Nephron progenitor cell (in vitro differentiated cells): Measurements from ENCODE around the gene C2orf42.
"Not testable (repeated sequence)": the region's sequence is repeated elsewhere in the genome, so short reads cannot be mapped to it uniquely, and the experiment has no call there.

Experiments
- DNase-seq: peaks from one replicate; pipeline ENCODE4 v3.0.0; 2021
- H3K27ac Mint-ChIP-seq: 2 replicates; pipeline ENCODE4 v1.8.0; 2021; ENCODE audit warnings: mild to moderate bottlenecking, moderate library complexity, mixed read lengths
- H3K27me3 Mint-ChIP-seq: 2 replicates; pipeline ENCODE4 v1.8.0; 2021; ENCODE audit warnings: mild to moderate bottlenecking, low read depth, mixed read lengths; ENCODE audit not compliant: poor library complexity
- H3K36me3 Mint-ChIP-seq: 2 replicates; pipeline ENCODE4 v1.8.0; 2021; ENCODE audit warnings: low read depth, mixed read lengths
- H3K4me1 Mint-ChIP-seq: 2 replicates; pipeline ENCODE4 v1.8.0; 2021; ENCODE audit warnings: mixed read lengths
- H3K4me3 Mint-ChIP-seq: 2 replicates; pipeline ENCODE4 v1.8.0; 2021; ENCODE audit warnings: mild to moderate bottlenecking, moderate library complexity, mixed read lengths
- H3K9me3 Mint-ChIP-seq: 2 replicates; pipeline ENCODE4 v1.8.0; 2021; ENCODE audit warnings: mild to moderate bottlenecking, moderate library complexity, mixed read lengths
- CTCF ChIP-seq: fragments of 200-600 bp; sonication (generic); IDR thresholded peaks from 2 replicates; pipeline ENCODE4 v1.5.0; 2021; ENCODE audit warnings: antibody characterized with exemption

C2orf42 gene

GRCh38 chr2:70132244-70133126, 58.3 kb downstream of the C2orf42 start:
- TF ChIP-seq CTCF = no peak
- Mint-ChIP-seq H3K27ac (peak overlapping the region; percentile 99), H3K36me3 (no peaks in the 10 kb centered on the region), H3K27me3 (no peaks in the 10 kb centered on the region), H3K4me3 (peak overlapping the region; percentile 14), H3K9me3 (peaks cover 5% of the 10 kb centered on the region), H3K4me1 (peaks cover 77% of the 10 kb centered on the region)
- no peak for DNase-seq

- not testable (repeated sequence) for H3K9me3 Mint-ChIP-seq, DNase-seq, H3K27me3 Mint-ChIP-seq, H3K36me3 Mint-ChIP-seq
- Mint-ChIP-seq H3K4me3 (peak overlapping the region; percentile 17), H3K27ac (peak overlapping the region; percentile 86), H3K4me1 (peaks cover 70% of the 10 kb centered on the region)
These were observed 59.3 kb downstream of the C2orf42 start for GRCh38 chr2:70131344-70132143.

GRCh38 chr2:70128005-70128404, 62.8 kb downstream of the C2orf42 start:
- H3K36me3 Mint-ChIP-seq = no peaks in the 10 kb centered on the region
- no peak for DNase-seq
- TF ChIP-seq CTCF = no peak
- H3K27ac Mint-ChIP-seq = no peak overlapping the region
- H3K4me1 Mint-ChIP-seq = peaks cover 74% of the 10 kb centered on the region
- no peak overlapping the region for H3K4me3 Mint-ChIP-seq
- H3K27me3 Mint-ChIP-seq = no peaks in the 10 kb centered on the region
- H3K9me3 Mint-ChIP-seq = peaks cover 5% of the 10 kb centered on the region

- peaks cover 5% of the 10 kb centered on the region for H3K9me3 Mint-ChIP-seq
- peak overlapping the region; percentile 89 for H3K4me3 Mint-ChIP-seq
- H3K4me1 Mint-ChIP-seq = peaks cover 74% of the 10 kb centered on the region
- H3K27me3 Mint-ChIP-seq = no peaks in the 10 kb centered on the region
- no peak for DNase-seq
- TF ChIP-seq CTCF = no peak
- no peaks in the 10 kb centered on the region for H3K36me3 Mint-ChIP-seq
- peak overlapping the region; percentile 100 for H3K27ac Mint-ChIP-seq
These were observed 64.4 kb downstream of the C2orf42 start for GRCh38 chr2:70126413-70126812.

DNA sequence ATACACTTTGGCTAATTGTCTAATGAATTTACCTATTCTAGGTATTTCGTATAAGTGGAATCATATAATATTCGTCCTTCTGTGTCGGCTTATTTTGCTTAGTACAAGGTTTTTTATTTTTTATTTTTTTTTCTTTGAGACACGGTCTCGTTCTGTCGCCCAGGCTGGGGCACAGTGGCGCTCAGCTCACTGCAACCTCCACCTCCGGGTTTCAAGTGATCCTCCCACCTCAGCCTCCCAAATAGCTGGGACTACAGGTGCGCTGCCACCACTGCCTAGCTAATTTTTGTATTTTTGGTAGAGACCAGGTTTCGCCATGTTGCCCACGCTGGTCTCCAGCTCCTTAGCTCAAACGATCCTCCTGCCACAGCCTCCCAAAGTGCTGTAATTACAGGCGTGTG, 65.3 kb downstream of the C2orf42 start:
- H3K36me3 Mint-ChIP-seq = no peaks in the 10 kb centered on the region
- no peak for DNase-seq
- no peaks in the 10 kb centered on the region for H3K27me3 Mint-ChIP-seq
- no peak for TF ChIP-seq CTCF
- H3K27ac Mint-ChIP-seq = peak overlapping the region; percentile 100
- H3K4me3 Mint-ChIP-seq = peak overlapping the region; percentile 89
- peaks cover 78% of the 10 kb centered on the region for H3K4me1 Mint-ChIP-seq
- H3K9me3 Mint-ChIP-seq = peaks cover 5% of the 10 kb centered on the region

DNA sequence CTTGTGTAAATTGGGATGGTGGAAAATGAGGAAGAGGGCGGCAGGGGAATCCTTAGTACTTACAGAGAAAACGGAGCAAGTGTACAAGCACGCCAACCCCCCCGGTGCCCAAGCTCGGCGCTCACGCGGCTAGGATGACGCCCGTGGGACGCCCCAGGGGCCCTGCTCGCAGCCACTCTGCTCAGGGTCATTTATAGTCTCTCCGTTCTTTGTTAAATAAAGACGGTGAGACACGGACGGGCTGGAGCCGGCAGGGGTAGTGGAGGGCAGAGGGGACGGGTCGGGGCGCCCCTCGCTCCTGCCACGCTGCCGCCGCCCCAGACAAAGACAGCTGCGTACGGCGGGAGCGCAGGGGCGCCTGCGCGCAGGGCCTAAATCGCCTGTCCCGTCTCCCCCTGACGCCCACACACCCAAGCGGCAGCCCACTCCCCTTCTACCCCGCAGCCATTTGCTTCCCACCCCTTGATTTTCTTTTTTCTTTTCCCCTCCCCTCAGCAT, 65.8 kb downstream of the C2orf42 start:
- Mint-ChIP-seq H3K27ac (peak overlapping the region; percentile 100), H3K27me3 (peaks cover 4% of the 10 kb centered on the region), H3K36me3 (no peaks in the 10 kb centered on the region), H3K4me3 (peak overlapping the region; percentile 89), H3K9me3 (peaks cover 5% of the 10 kb centered on the region), H3K4me1 (peaks cover 75% of the 10 kb centered on the region)
- peak; percentile 62 for DNase-seq
- TF ChIP-seq CTCF = no peak
